HL-60 (cell line): ENCODE measurements around the gene GAP43.

ENCODE experiments used
- GABPA ChIP-seq: IDR thresholded peaks from 2 replicates; pipeline ENCODE4 v1.6.1; 2012; ENCODE audit warnings: low read depth
- POLR2AphosphoS5 ChIP-seq: IDR thresholded peaks from 2 replicates; pipeline ENCODE4 v1.6.1; 2012; ENCODE audit warnings: low read depth
- TF ChIP-seq, protein P1 (sequence below): IDR thresholded peaks from one replicate; pipeline ENCODE4 v1.5.1; 2011; ENCODE audit warnings: low read length, control low read depth, inconsistent platforms; ENCODE audit not compliant: insufficient read depth
- TF ChIP-seq, protein P2 (sequence below): IDR thresholded peaks from 2 replicates; pipeline ENCODE4 v1.6.1; 2012; ENCODE audit warnings: low read depth; ENCODE audit not compliant: insufficient replicate concordance

DNA sequence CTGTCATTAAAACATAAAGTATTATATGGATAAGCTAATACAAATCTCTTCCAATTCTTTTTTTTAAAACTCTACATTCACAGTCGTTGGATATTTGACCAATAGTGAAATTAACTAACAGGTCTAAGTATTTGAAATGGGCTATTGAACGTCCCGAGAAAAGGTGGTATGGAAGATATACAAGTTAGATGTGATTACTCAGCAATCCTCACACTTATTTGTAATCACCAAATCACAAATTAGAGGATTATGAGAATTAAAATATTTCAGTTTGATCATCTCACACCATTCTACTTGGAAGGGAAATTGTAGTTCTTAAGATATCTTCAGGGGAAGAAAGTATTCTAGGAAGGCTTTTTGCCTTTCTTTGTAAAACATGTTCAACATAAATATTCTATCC, 60.5 kb downstream of the GAP43 start:
- TF ChIP-seq, protein P1, sequence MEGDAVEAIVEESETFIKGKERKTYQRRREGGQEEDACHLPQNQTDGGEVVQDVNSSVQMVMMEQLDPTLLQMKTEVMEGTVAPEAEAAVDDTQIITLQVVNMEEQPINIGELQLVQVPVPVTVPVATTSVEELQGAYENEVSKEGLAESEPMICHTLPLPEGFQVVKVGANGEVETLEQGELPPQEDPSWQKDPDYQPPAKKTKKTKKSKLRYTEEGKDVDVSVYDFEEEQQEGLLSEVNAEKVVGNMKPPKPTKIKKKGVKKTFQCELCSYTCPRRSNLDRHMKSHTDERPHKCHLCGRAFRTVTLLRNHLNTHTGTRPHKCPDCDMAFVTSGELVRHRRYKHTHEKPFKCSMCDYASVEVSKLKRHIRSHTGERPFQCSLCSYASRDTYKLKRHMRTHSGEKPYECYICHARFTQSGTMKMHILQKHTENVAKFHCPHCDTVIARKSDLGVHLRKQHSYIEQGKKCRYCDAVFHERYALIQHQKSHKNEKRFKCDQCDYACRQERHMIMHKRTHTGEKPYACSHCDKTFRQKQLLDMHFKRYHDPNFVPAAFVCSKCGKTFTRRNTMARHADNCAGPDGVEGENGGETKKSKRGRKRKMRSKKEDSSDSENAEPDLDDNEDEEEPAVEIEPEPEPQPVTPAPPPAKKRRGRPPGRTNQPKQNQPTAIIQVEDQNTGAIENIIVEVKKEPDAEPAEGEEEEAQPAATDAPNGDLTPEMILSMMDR: no peak
- TF ChIP-seq POLR2AphosphoS5 (no peak), GABPA (no peak)
- TF ChIP-seq, protein P2, sequence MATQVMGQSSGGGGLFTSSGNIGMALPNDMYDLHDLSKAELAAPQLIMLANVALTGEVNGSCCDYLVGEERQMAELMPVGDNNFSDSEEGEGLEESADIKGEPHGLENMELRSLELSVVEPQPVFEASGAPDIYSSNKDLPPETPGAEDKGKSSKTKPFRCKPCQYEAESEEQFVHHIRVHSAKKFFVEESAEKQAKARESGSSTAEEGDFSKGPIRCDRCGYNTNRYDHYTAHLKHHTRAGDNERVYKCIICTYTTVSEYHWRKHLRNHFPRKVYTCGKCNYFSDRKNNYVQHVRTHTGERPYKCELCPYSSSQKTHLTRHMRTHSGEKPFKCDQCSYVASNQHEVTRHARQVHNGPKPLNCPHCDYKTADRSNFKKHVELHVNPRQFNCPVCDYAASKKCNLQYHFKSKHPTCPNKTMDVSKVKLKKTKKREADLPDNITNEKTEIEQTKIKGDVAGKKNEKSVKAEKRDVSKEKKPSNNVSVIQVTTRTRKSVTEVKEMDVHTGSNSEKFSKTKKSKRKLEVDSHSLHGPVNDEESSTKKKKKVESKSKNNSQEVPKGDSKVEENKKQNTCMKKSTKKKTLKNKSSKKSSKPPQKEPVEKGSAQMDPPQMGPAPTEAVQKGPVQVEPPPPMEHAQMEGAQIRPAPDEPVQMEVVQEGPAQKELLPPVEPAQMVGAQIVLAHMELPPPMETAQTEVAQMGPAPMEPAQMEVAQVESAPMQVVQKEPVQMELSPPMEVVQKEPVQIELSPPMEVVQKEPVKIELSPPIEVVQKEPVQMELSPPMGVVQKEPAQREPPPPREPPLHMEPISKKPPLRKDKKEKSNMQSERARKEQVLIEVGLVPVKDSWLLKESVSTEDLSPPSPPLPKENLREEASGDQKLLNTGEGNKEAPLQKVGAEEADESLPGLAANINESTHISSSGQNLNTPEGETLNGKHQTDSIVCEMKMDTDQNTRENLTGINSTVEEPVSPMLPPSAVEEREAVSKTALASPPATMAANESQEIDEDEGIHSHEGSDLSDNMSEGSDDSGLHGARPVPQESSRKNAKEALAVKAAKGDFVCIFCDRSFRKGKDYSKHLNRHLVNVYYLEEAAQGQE: no peak
